ENCODE data around the gene S1PR1.

GRCh38 chr1:101260556-101261350, 23.9 kb downstream of the S1PR1 start:
- TF ChIP-seq CTCF (IDR thresholded peaks at IDR 0.05 in 4 of 5, conservative IDR thresholded peaks at IDR 0.05 in 1 of 5), result no peak
- TF ChIP-seq POLR2A (IDR thresholded peaks at IDR 0.05), result no peak

Measured in gastrocnemius medialis (tissue), 4 donors.